PC-9 (cell line): ENCODE measurements around the gene LEP. TPM values are rescaled to one million over a fixed set of nuclear protein-coding genes. Genes with fewer than 3 reads are reported as not detected.

Source experiments
- BruUV-seq: library from RNA; stranded (reverse); fragments of 400-500 nt; replicated peaks from 2 replicates; lab custom pipeline; 2021; lab: Mats Ljungman, UMichigan
- CTCF ChIA-PET: fragments of 300-600 bp; sonication (Branson Sonifier 250); formaldehyde crosslinking; loops from one replicate; lab custom pipeline; 2022; ENCODE audit warnings: antibody characterized with exemption; lab: Charles Lee
- POLR2A ChIA-PET: fragments of 300-600 bp; sonication (Branson Sonifier 250); formaldehyde crosslinking; loops from one replicate; lab custom pipeline; 2022; ENCODE audit warnings: antibody characterized with exemption; ENCODE audit not compliant: unreplicated experiment; lab: Charles Lee
- DNase-seq, 2 experiments: peaks; one replicate each; pipeline versions ENCODE4 v3.0.0 to v3.0.0-alpha.2; 2015 to 2022; ENCODE audit warnings: mixed read lengths in 1 of 2
- H2AFZ ChIP-seq: fragments of 200-600 bp; sonication (generic); 2 replicates; pipeline ENCODE4 v1.8.1; 2017; ENCODE audit warnings: antibody characterized with exemption
- H3F3A ChIP-seq: fragments of 200-600 bp; sonication (generic); 2 replicates; pipeline ENCODE4 v1.8.1; 2017; ENCODE audit warnings: antibody characterized with exemption, mild to moderate bottlenecking, low read depth; ENCODE audit not compliant: insufficient read depth
- H3K27ac ChIP-seq: fragments of 200-600 bp; sonication (generic); 2 replicates; pipeline ENCODE4 v1.6.1; 2016; ENCODE audit warnings: mixed run types
- H3K27me3 ChIP-seq: fragments of 200-600 bp; sonication (generic); 2 replicates; pipeline ENCODE4 v1.6.1; 2016; ENCODE audit warnings: low read depth, mixed run types; ENCODE audit not compliant: insufficient read depth
- H3K36me3 ChIP-seq: fragments of 200-600 bp; sonication (generic); 2 replicates; pipeline ENCODE4 v1.6.1; 2016; ENCODE audit warnings: low read depth, mixed run types
- H3K4me1 ChIP-seq: fragments of 200-600 bp; sonication (generic); replicated peaks from 2 replicates; pipeline ENCODE4 v1.6.1; 2016; ENCODE audit warnings: mixed run types; ENCODE audit not compliant: insufficient read depth
- H3K4me2 ChIP-seq: fragments of 200-600 bp; sonication (generic); 2 replicates; pipeline ENCODE4 v1.6.1; 2017; ENCODE audit warnings: mixed run types
- H3K4me3 ChIP-seq: fragments of 200-600 bp; sonication (generic); 2 replicates; pipeline ENCODE4 v1.6.1; 2016; ENCODE audit warnings: mixed run types
- H3K79me2 ChIP-seq: fragments of 200-600 bp; sonication (generic); 2 replicates; pipeline ENCODE4 v1.6.1; 2017; ENCODE audit warnings: low read depth, mixed run types
- H3K9me2 ChIP-seq: fragments of 200-600 bp; sonication (generic); 2 replicates; pipeline ENCODE4 v1.8.1; 2017; ENCODE audit warnings: mild to moderate bottlenecking; ENCODE audit not compliant: insufficient read depth
- H3K9me3 ChIP-seq: fragments of 200-600 bp; sonication (generic); 2 replicates; pipeline ENCODE4 v1.8.1; 2016; ENCODE audit warnings: low read depth; ENCODE audit not compliant: insufficient read depth
- H4K20me1 ChIP-seq: fragments of 200-600 bp; sonication (generic); 2 replicates; pipeline ENCODE4 v1.8.1; 2017; ENCODE audit not compliant: insufficient read depth
- EZH2 ChIP-seq: fragments of 200-600 bp; sonication (generic); IDR thresholded peaks from 2 replicates; pipeline ENCODE4 v1.8.0; 2017; ENCODE audit warnings: antibody characterized with exemption, low read depth
- intact Hi-C: fragments of 100-400 bp; cut with micrococcal nuclease; formaldehyde crosslinking; loops from one replicate; pipeline ENCODE4 v1.10.0; 2022; ENCODE audit not compliant: unreplicated experiment
- total RNA-seq: library from RNA; stranded (reverse); gene quantifications from 2 replicates; pipeline ENCODE4 v1.2.3, GENCODE V29; 2021
- TF ChIP-seq, protein P1 (sequence below): fragments of 200-600 bp; sonication (generic); conservative IDR thresholded peaks from 2 replicates; pipeline ENCODE4 v1.6.1; 2017; ENCODE audit warnings: mixed run types, antibody characterized with exemption, mild to moderate bottlenecking, moderate library complexity

Gene LEP
- total RNA-seq, 1 experiment from 2014 or later, result not detected

DNA sequence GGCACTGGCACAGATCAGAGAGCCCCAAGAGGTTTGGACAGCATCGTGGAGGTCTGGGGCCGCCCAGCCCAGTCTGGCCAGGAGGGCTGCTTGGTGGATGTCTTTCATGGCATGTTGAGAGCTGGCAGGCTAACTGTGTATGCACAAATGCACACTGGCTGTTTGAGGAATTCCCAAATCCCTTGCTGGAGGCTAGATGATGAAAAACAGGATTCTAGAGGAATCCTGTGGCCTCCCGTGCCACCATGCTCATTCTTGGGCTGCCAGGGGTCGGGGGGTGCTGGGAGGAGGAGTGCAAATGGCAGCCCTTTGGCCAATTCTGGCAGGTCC lies 26.5 kb downstream of the LEP start:
- Histone ChIP-seq H3K9me2 (no peaks in the 10 kb centered on the region), H2AFZ (no peak overlapping the region), H4K20me1 (no peaks in the 10 kb centered on the region), H3F3A (no peaks in the 10 kb centered on the region), H3K4me3 (no peak overlapping the region), H3K9me3 (no peaks in the 10 kb centered on the region), H3K27me3 (no peaks in the 10 kb centered on the region), H3K36me3 (no peaks in the 10 kb centered on the region), H3K4me1 (no peaks in the 10 kb centered on the region; the same call in 1 of the 2 replicates), H3K79me2 (no peaks in the 10 kb centered on the region), H3K4me2 (no peak overlapping the region), H3K27ac (no peak overlapping the region)
- TF ChIP-seq EZH2, result no peak
- TF ChIP-seq, protein P1, sequence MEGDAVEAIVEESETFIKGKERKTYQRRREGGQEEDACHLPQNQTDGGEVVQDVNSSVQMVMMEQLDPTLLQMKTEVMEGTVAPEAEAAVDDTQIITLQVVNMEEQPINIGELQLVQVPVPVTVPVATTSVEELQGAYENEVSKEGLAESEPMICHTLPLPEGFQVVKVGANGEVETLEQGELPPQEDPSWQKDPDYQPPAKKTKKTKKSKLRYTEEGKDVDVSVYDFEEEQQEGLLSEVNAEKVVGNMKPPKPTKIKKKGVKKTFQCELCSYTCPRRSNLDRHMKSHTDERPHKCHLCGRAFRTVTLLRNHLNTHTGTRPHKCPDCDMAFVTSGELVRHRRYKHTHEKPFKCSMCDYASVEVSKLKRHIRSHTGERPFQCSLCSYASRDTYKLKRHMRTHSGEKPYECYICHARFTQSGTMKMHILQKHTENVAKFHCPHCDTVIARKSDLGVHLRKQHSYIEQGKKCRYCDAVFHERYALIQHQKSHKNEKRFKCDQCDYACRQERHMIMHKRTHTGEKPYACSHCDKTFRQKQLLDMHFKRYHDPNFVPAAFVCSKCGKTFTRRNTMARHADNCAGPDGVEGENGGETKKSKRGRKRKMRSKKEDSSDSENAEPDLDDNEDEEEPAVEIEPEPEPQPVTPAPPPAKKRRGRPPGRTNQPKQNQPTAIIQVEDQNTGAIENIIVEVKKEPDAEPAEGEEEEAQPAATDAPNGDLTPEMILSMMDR, result no peak
- POLR2A ChIA-PET, result no interaction called here
- BruUV-seq, result no TSS peak
- no peak for DNase-seq
- CTCF ChIA-PET, result no interaction called here
- intact Hi-C loops, result no loop called here

DNA sequence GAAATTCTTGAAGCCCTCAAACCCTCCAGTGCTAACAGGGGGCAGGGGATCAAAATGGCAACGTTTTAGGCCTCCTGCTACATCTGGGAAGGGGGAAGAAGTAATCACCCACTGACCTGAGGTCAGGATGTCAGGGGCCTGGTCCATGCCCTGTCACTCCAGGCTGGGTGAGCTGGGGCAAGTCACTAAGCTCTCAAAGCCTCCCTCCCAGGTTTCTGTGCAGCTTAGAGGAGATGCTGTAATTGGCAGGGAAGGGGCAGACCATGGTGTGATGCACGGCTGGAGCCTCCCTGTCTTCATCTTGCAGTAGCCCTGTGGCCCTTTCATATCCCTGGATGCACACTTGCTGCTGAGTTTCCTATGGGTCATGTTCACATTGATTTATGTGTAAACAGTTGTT lies 27.2 kb downstream of the LEP start:
- H3K9me3 ChIP-seq, result no peaks in the 10 kb centered on the region
- intact Hi-C loops, result no loop called here
- no peak overlapping the region for H2AFZ ChIP-seq

DNA sequence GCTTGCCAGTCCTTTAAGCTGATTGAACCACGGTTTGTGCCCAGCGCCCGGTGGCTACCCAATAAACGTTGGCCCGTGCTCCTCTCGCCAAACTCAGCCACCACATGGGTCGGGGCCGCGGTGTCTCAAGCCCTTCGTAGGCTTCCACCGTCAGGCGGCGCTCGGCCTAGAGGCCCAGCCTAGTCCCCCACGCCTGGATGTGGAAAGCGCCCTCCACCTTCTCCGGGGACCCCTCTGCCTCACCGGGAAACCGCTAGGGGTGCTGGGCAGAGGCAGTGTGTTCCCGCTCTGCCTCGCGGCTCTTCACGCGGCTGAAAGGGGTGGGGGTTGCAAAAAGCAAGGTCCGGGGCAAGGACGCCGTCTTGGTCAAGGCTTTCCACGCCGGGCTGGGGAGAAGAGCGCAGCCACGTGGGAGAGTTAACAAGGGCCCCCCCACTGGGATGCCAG lies 29.8 kb downstream of the LEP start:
- no TSS peak for BruUV-seq
- Histone ChIP-seq H3K79me2 (no peaks in the 10 kb centered on the region), H3F3A (no peaks in the 10 kb centered on the region), H2AFZ (no peak overlapping the region), H3K9me3 (no peaks in the 10 kb centered on the region), H4K20me1 (no peaks in the 10 kb centered on the region), H3K36me3 (no peaks in the 10 kb centered on the region), H3K27ac (no peak overlapping the region), H3K4me1 (no peaks in the 10 kb centered on the region; the same call in 1 of the 2 replicates), H3K27me3 (no peaks in the 10 kb centered on the region), H3K4me2 (no peak overlapping the region), H3K4me3 (no peak overlapping the region), H3K9me2 (no peaks in the 10 kb centered on the region)
- no peak for DNase-seq
- TF ChIP-seq, protein P1, result no peak
- TF ChIP-seq EZH2, result no peak
- CTCF ChIA-PET, result no interaction called here
- POLR2A ChIA-PET, result no interaction called here
- intact Hi-C loops, result no loop called here

More for the DNA sequence above, 27.2 kb downstream of the LEP start:
- H3K4me3 ChIP-seq, result no peak overlapping the region
- H3K4me2 ChIP-seq, result no peak overlapping the region
- no peaks in the 10 kb centered on the region for H3K79me2 ChIP-seq
- no peaks in the 10 kb centered on the region for H3K36me3 ChIP-seq
- CTCF ChIA-PET, result no interaction called here
- H4K20me1 ChIP-seq, result no peaks in the 10 kb centered on the region
- no peaks in the 10 kb centered on the region; the same call in 1 of the 2 replicates for H3K4me1 ChIP-seq
- no peaks in the 10 kb centered on the region for H3K27me3 ChIP-seq
- no TSS peak for BruUV-seq
- no peaks in the 10 kb centered on the region for H3F3A ChIP-seq
- TF ChIP-seq, protein P1, result no peak
- no peak for TF ChIP-seq EZH2
- H3K27ac ChIP-seq, result no peak overlapping the region
- no peaks in the 10 kb centered on the region for H3K9me2 ChIP-seq
- POLR2A ChIA-PET, result no interaction called here
- no peak for DNase-seq
